HEK293 (cell line): Measurements from ENCODE around the gene ZNF593OS.
A peak's percentile ranks its signal among the peaks of the same experiment; 100 is the strongest.

Source experiments
- CTCF ChIA-PET: fragments of 350-600 bp; formaldehyde crosslinking; extraction: SDS; loops from one replicate; lab custom pipeline; 2021; ENCODE audit warnings: antibody characterized with exemption; lab: Yijun Ruan, JAX
- POLR2A ChIA-PET: fragments of 300-600 bp; formaldehyde crosslinking; extraction: SDS; loops from one replicate; lab custom pipeline; 2020; ENCODE audit warnings: antibody characterized with exemption, inconsistent platforms; lab: Yijun Ruan, JAX
- H3K27ac ChIP-seq: fragments of 200-500 bp; sonication (Bioruptor generic); 2 replicates; pipeline ENCODE4 v1.5.1; 2014; ENCODE audit warnings: low read depth, low read length, control low read depth, inconsistent platforms; ENCODE audit errors: extremely low read depth
- H3K36me3 ChIP-seq, 2 experiments: fragments of 200-500 bp in 1 of 2; sonication (Bioruptor generic) in 1 of 2; 1 replicate in 1 of 2; 2 replicates in 1 of 2; pipeline ENCODE4 v1.5.1; 2014 to 2017; ENCODE audit warnings: inconsistent platforms in 2 of 2, low read length in 2 of 2; ENCODE audit not compliant: control insufficient read depth in 2 of 2, insufficient read depth in 1 of 2
- H3K4me1 ChIP-seq: fragments of 200-500 bp; sonication (Bioruptor generic); 2 replicates; pipeline ENCODE4 v1.5.1; 2014; ENCODE audit warnings: mild to moderate bottlenecking, low read length, inconsistent platforms; ENCODE audit not compliant: control insufficient read depth, insufficient read depth
- H3K4me3 ChIP-seq: 2 replicates; pipeline ENCODE4 v1.5.1; 2011; ENCODE audit warnings: low read depth, mild to moderate bottlenecking, control low read depth, low read length, moderate library complexity
- H3K9me3 ChIP-seq: fragments of 200-500 bp; sonication (Bioruptor generic); 2 replicates; pipeline ENCODE4 v1.5.1; 2014; ENCODE audit warnings: low read depth, low read length, inconsistent platforms; ENCODE audit not compliant: control insufficient read depth, insufficient read depth
- GLIS1 ChIP-seq: fragments of 450-650 bp; formaldehyde crosslinking; IDR thresholded peaks from 2 replicates; pipeline ENCODE4 v1.5.1; 2016; ENCODE audit warnings: missing biosample characterization, missing genetic modification characterization
- SCRT2 ChIP-seq: fragments of 450-650 bp; formaldehyde crosslinking; IDR thresholded peaks from 2 replicates; pipeline ENCODE4 v1.5.1; 2016; ENCODE audit warnings: missing biosample characterization, missing genetic modification characterization
- SP3 ChIP-seq: fragments of 450-650 bp; formaldehyde crosslinking; IDR thresholded peaks from 2 replicates; pipeline ENCODE4 v1.5.1; 2016; ENCODE audit warnings: missing biosample characterization, missing genetic modification characterization
- ZFP3 ChIP-seq: fragments of 450-650 bp; formaldehyde crosslinking; IDR thresholded peaks from 2 replicates; pipeline ENCODE4 v1.5.1; 2016; ENCODE audit warnings: low read depth, missing biosample characterization, missing genetic modification characterization
- ZNF335 ChIP-seq: fragments of 450-650 bp; formaldehyde crosslinking; conservative IDR thresholded peaks from 2 replicates; pipeline ENCODE4 v1.5.1; 2016; ENCODE audit warnings: missing biosample characterization, missing genetic modification characterization
- ZNF341 ChIP-seq: fragments of 450-650 bp; formaldehyde crosslinking; IDR thresholded peaks from 2 replicates; pipeline ENCODE4; 2016; ENCODE audit warnings: low read depth, missing biosample characterization, missing genetic modification characterization
- ZNF404 ChIP-seq: fragments of 450-650 bp; formaldehyde crosslinking; IDR thresholded peaks from 2 replicates; pipeline ENCODE4 v1.5.1; 2017; ENCODE audit warnings: missing biosample characterization, missing genetic modification characterization
- ZNF48 ChIP-seq: fragments of 450-650 bp; formaldehyde crosslinking; IDR thresholded peaks from 2 replicates; pipeline ENCODE4 v1.5.1; 2016; ENCODE audit warnings: missing biosample characterization, missing genetic modification characterization
- ZNF560 ChIP-seq: fragments of 450-650 bp; formaldehyde crosslinking; IDR thresholded peaks from 2 replicates; pipeline ENCODE4 v1.5.1; 2017; ENCODE audit warnings: missing biosample characterization, missing genetic modification characterization, borderline replicate concordance
- ZNF561 ChIP-seq: fragments of 450-650 bp; IDR thresholded peaks from 2 replicates; pipeline ENCODE4 v1.5.1; 2018; ENCODE audit warnings: missing biosample characterization, missing genetic modification characterization, borderline replicate concordance
- ZNF660 ChIP-seq: fragments of 450-650 bp; IDR thresholded peaks from 2 replicates; pipeline ENCODE4 v1.5.1; 2018; ENCODE audit warnings: missing biosample characterization, mild to moderate bottlenecking, missing genetic modification characterization
- ZNF664 ChIP-seq: fragments of 450-650 bp; formaldehyde crosslinking; IDR thresholded peaks from 2 replicates; pipeline ENCODE4 v1.5.1; 2016; ENCODE audit warnings: missing biosample characterization, missing genetic modification characterization
- ZNF670 ChIP-seq: fragments of 450-650 bp; formaldehyde crosslinking; IDR thresholded peaks from 2 replicates; pipeline ENCODE4 v1.5.1; 2016; ENCODE audit warnings: missing biosample characterization, missing genetic modification characterization, low read depth
- ZNF747 ChIP-seq: fragments of 450-650 bp; formaldehyde crosslinking; IDR thresholded peaks from 2 replicates; pipeline ENCODE4 v1.5.1; 2016; ENCODE audit warnings: missing biosample characterization, missing genetic modification characterization
- ZNF785 ChIP-seq: fragments of 450-650 bp; formaldehyde crosslinking; IDR thresholded peaks from 2 replicates; pipeline ENCODE4 v1.5.1; 2016; ENCODE audit warnings: missing biosample characterization, missing genetic modification characterization
- TF ChIP-seq, protein P1 (sequence below): fragments of 450-650 bp; formaldehyde crosslinking; conservative IDR thresholded peaks from 2 replicates; pipeline ENCODE4 v1.5.1; 2016; ENCODE audit warnings: low read depth, missing biosample characterization, missing genetic modification characterization
- TF ChIP-seq, protein P2 (sequence below): fragments of 450-650 bp; formaldehyde crosslinking; IDR thresholded peaks from 2 replicates; pipeline ENCODE4 v1.5.1; 2017; ENCODE audit warnings: missing biosample characterization, missing genetic modification characterization
- TF ChIP-seq, protein P3 (sequence below): fragments of 450-650 bp; formaldehyde crosslinking; IDR thresholded peaks from 2 replicates; pipeline ENCODE4 v1.5.0; 2017; ENCODE audit warnings: missing biosample characterization, missing genetic modification characterization, borderline replicate concordance
- TF ChIP-seq, protein P4 (sequence below): fragments of 450-650 bp; formaldehyde crosslinking; IDR thresholded peaks from 2 replicates; pipeline ENCODE4 v1.5.1; 2016; ENCODE audit warnings: missing biosample characterization, missing genetic modification characterization
- TF ChIP-seq, protein P5 (sequence below): fragments of 450-650 bp; formaldehyde crosslinking; optimal IDR thresholded peaks from 2 replicates; pipeline ENCODE3; 2016; ENCODE audit warnings: missing biosample characterization, mild to moderate bottlenecking, missing genetic modification characterization

ZNF593OS gene

DNA sequence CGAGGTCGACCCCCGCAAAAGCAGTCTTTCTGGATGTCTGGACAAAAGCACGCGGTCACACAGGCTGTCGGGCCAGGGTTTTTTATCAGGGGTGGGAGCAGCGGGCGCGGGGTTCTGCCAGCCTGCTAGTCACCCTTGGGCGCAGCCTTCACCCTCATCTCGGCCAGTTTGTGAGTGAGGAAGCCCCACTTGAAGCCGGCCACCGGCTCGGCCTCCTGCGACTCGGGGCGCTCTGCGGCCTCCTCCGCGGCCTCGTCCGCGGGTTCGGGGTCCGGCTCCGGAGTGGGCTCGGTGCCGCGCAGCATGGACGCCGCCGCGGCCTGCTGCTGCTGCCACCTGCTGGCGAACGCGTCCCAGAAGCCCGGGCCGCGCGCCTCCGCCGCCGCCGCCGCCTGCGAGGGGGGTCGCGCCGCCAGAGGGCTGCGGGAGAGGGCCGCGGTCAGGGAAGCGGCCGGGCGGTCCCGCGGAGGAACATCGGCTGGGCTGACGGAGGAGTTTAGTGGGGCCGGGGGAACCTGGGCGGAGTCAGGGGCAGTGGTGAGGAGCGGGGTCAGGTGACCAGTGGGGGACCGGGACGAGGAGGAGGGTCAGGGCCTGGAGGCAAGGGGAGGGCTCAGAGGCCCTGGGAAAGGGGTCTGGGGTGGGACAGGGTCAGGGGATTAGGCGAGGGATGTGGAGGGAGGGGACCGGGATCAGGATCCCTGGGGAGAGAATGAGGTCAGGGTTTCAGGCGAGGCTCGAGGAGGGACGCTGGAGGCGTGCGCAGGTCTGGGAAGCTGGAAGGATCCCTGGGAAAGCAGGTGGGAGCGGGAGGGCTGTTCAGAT, 7.4 kb downstream of the ZNF593OS start (continued):
- TF ChIP-seq, protein P1, sequence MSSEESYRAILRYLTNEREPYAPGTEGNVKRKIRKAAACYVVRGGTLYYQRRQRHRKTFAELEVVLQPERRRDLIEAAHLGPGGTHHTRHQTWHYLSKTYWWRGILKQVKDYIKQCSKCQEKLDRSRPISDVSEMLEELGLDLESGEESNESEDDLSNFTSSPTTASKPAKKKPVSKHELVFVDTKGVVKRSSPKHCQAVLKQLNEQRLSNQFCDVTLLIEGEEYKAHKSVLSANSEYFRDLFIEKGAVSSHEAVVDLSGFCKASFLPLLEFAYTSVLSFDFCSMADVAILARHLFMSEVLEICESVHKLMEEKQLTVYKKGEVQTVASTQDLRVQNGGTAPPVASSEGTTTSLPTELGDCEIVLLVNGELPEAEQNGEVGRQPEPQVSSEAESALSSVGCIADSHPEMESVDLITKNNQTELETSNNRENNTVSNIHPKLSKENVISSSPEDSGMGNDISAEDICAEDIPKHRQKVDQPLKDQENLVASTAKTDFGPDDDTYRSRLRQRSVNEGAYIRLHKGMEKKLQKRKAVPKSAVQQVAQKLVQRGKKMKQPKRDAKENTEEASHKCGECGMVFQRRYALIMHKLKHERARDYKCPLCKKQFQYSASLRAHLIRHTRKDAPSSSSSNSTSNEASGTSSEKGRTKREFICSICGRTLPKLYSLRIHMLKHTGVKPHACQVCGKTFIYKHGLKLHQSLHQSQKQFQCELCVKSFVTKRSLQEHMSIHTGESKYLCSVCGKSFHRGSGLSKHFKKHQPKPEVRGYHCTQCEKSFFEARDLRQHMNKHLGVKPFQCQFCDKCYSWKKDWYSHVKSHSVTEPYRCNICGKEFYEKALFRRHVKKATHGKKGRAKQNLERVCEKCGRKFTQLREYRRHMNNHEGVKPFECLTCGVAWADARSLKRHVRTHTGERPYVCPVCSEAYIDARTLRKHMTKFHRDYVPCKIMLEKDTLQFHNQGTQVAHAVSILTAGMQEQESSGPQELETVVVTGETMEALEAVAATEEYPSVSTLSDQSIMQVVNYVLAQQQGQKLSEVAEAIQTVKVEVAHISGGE (tag by site-specific recombination) = no peak
- TF ChIP-seq ZNF670 (no peak), SP3 (tag by site-specific recombination) (peak; percentile 40; the same call in 1 of the 2 replicates), ZNF560 (tag by site-specific recombination) (peak; percentile 84; the same call in 1 of the 2 replicates), ZNF747 (no peak)

DNA sequence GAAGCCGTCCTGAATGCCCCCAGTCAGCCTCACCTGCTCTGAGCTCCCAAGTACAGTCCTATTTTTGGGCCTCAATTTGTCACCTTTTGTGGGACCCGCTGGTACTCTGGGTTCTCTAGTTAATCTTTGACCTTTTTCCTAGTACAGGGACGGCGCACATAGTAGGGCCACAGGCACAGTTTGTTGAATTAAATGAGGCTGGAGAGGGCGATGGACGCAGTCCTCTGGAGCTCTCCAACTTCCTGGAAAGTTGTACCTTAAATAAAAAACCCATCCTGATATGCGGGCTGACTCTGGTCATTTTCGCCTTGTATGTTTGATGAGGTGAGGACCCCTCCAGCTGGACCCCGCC, 8.0 kb downstream of the ZNF593OS start:
- no peak overlapping the region; the same call in 1 of the 2 replicates for H3K27ac ChIP-seq
- TF ChIP-seq SP3 (tag by site-specific recombination) = no peak
- TF ChIP-seq ZNF785 (tag by site-specific recombination) = no peak
- TF ChIP-seq ZNF48 (tag by site-specific recombination) = no peak
- TF ChIP-seq ZNF561 (tag by site-specific recombination) = no peak
- TF ChIP-seq, protein P2, sequence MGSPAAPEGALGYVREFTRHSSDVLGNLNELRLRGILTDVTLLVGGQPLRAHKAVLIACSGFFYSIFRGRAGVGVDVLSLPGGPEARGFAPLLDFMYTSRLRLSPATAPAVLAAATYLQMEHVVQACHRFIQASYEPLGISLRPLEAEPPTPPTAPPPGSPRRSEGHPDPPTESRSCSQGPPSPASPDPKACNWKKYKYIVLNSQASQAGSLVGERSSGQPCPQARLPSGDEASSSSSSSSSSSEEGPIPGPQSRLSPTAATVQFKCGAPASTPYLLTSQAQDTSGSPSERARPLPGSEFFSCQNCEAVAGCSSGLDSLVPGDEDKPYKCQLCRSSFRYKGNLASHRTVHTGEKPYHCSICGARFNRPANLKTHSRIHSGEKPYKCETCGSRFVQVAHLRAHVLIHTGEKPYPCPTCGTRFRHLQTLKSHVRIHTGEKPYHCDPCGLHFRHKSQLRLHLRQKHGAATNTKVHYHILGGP (tag by site-specific recombination) = no peak
- H3K36me3 ChIP-seq = no peaks in the 10 kb centered on the region
- no peak overlapping the region for H3K4me3 ChIP-seq
- peaks cover 6% of the 10 kb centered on the region; the same call in 1 of the 2 replicates for H3K4me1 ChIP-seq
- ChIA-PET CTCF (interaction anchor here (0.9 to 2.5 kb wide), 4 partner anchors 13 to 268 kb away, joined by 3 to 16 read pairs (median 3); no protein-coding TSS in a partner anchor), POLR2A (no interaction called here)
- no peaks in the 10 kb centered on the region for H3K9me3 ChIP-seq

DNA sequence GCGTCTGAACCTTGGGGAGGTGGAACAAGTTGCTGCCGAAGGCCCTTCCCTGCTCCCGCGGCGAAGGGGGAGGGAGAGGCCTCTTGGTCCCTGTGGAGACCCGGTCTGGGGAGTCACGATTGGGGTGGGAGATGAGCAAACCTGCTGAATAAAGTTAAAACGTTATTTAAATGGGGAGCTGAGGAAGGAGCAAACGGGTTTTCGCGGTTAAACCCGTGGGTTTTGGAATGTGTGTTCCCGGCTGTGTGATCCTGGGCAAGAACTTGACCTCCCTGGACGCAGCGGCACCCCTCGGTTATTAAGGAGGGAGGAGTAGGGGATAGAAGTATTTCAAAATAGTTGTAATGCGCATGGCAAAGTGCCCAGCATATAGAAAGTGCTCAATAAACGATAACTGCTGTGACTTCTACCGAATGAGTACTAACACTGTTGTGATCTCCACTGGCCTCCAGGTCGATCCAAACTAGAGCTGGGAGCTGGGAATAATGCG, 9.4 kb downstream of the ZNF593OS start:
- no peak overlapping the region; the same call in 1 of the 2 replicates for H3K27ac ChIP-seq
- ChIA-PET CTCF (interaction anchor here (0.6 to 2.5 kb wide), 7 partner anchors 18 to 464 kb away, joined by 3 to 16 read pairs (median 4); no protein-coding TSS in a partner anchor), POLR2A (interaction anchor here (1.0 kb wide), 1 partner anchor 7 kb away, joined by 4 read pairs; the partner anchor contains the start of gene ZNF593)
- H3K4me1 ChIP-seq = no peaks in the 10 kb centered on the region; the same call in 1 of the 2 replicates
- H3K9me3 ChIP-seq = no peaks in the 10 kb centered on the region
- peak; percentile 92 for TF ChIP-seq ZNF664 (tag by site-specific recombination)
- TF ChIP-seq, protein P3, sequence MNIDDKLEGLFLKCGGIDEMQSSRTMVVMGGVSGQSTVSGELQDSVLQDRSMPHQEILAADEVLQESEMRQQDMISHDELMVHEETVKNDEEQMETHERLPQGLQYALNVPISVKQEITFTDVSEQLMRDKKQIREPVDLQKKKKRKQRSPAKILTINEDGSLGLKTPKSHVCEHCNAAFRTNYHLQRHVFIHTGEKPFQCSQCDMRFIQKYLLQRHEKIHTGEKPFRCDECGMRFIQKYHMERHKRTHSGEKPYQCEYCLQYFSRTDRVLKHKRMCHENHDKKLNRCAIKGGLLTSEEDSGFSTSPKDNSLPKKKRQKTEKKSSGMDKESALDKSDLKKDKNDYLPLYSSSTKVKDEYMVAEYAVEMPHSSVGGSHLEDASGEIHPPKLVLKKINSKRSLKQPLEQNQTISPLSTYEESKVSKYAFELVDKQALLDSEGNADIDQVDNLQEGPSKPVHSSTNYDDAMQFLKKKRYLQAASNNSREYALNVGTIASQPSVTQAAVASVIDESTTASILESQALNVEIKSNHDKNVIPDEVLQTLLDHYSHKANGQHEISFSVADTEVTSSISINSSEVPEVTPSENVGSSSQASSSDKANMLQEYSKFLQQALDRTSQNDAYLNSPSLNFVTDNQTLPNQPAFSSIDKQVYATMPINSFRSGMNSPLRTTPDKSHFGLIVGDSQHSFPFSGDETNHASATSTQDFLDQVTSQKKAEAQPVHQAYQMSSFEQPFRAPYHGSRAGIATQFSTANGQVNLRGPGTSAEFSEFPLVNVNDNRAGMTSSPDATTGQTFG (tag by site-specific recombination) = no peak
- no peak for TF ChIP-seq ZNF404
- TF ChIP-seq ZNF341 (tag by site-specific recombination) = peak; percentile 22; the same call in 1 of the 2 replicates
- TF ChIP-seq, protein P4, sequence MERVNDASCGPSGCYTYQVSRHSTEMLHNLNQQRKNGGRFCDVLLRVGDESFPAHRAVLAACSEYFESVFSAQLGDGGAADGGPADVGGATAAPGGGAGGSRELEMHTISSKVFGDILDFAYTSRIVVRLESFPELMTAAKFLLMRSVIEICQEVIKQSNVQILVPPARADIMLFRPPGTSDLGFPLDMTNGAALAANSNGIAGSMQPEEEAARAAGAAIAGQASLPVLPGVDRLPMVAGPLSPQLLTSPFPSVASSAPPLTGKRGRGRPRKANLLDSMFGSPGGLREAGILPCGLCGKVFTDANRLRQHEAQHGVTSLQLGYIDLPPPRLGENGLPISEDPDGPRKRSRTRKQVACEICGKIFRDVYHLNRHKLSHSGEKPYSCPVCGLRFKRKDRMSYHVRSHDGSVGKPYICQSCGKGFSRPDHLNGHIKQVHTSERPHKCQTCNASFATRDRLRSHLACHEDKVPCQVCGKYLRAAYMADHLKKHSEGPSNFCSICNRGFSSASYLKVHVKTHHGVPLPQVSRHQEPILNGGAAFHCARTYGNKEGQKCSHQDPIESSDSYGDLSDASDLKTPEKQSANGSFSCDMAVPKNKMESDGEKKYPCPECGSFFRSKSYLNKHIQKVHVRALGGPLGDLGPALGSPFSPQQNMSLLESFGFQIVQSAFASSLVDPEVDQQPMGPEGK (tag by site-specific recombination) = no peak
- TF ChIP-seq GLIS1 (tag by site-specific recombination) = 0 out of 2 replicates have a peak, but pooled peaks have one; percentile 3
- 0 out of 2 replicates have a peak, but pooled peaks have one; percentile 7 for TF ChIP-seq ZNF335 (tag by site-specific recombination)
- 0 out of 2 replicates have a peak, but pooled peaks have one; percentile 14 for TF ChIP-seq SCRT2
- no peak for TF ChIP-seq ZFP3 (tag by site-specific recombination)
- TF ChIP-seq ZNF660 (tag by site-specific recombination) = no peak
- no peak for TF ChIP-seq ZNF560 (tag by site-specific recombination)
- TF ChIP-seq, protein P5, sequence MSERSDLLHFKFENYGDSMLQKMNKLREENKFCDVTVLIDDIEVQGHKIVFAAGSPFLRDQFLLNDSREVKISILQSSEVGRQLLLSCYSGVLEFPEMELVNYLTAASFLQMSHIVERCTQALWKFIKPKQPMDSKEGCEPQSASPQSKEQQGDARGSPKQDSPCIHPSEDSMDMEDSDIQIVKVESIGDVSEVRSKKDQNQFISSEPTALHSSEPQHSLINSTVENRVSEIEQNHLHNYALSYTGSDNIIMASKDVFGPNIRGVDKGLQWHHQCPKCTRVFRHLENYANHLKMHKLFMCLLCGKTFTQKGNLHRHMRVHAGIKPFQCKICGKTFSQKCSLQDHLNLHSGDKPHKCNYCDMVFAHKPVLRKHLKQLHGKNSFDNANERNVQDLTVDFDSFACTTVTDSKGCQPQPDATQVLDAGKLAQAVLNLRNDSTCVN = peak; percentile 7
- H3K4me3 ChIP-seq = peak overlapping the region; percentile 12; the same call in 1 of the 2 replicates
- H3K36me3 ChIP-seq = no peaks in the 10 kb centered on the region
